ENCODE data around the gene ZNF738. TPM values are rescaled to one million over a fixed set of nuclear protein-coding genes. Genes with fewer than 3 reads are reported as not detected.

ZNF738 gene
- total and polyA plus RNA-seq, 2 experiments from 2014 or later, result 137 to 138 TPM

DNA sequence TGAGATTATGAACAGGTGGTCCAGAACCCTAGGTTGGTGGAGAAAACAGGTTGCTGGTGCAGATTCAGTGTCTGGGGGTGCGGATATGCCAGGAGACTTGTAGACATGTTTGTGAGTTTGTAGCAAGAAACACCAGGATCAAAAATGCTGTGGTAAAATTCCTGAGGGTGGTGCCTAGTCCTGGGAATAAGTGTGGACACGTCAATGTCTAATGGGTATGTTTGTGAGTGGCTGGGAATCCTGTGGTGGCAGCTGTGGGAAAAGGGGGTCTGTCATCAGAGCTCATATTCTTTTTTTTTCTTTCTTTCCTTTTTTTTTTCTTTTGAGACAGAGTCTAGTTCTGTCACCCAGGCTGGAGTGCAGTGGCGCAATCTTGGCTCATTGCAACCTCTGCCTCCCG is 36.8 kb upstream of the ZNF738 start:
- peaks cover 44% of the 10 kb centered on the region for H3K4me1 ChIP-seq (ENCODE audit: insufficient read depth)
- H3K79me2 ChIP-seq (replicated peaks; ENCODE audit: insufficient read depth), result peaks cover 100% of the 10 kb centered on the region
- peak overlapping the region; percentile 30; the same call in 1 of the 2 replicates for H3K27ac Mint-ChIP-seq
- peaks cover 14% of the 10 kb centered on the region for H3K9me3 Mint-ChIP-seq
- no peak for DNase-seq (ENCODE audit: low spot score)
- peaks cover 9% of the 10 kb centered on the region for H3K27me3 Mint-ChIP-seq (ENCODE audit: insufficient read depth, low read depth, poor library complexity)
- no peaks in the 10 kb centered on the region for H3F3A ChIP-seq (replicated peaks; ENCODE audit: low read depth)
- H3K36me3 Mint-ChIP-seq (ENCODE audit: low read depth), result peaks cover 41% of the 10 kb centered on the region
- no peak overlapping the region for H3K4me3 Mint-ChIP-seq
- H3K4me2 ChIP-seq, result 0 out of 2 replicates have a peak overlapping the region, but pooled peaks have one; percentile 41
- no peaks in the 10 kb centered on the region; the same call in 1 of the 2 replicates for H3K9me2 ChIP-seq (ENCODE audit: insufficient read depth)
- H3K27me3 ChIP-seq (ENCODE audit: insufficient read depth), result no peaks in the 10 kb centered on the region
- no peak for ATAC-seq
- H3K27ac ChIP-seq (ENCODE audit: low read depth), result no peak overlapping the region
- no peak overlapping the region for H3K4me3 ChIP-seq
- TF ChIP-seq EZH2phosphoT487 (IDR thresholded peaks at IDR 0.05; ENCODE audit: unreplicated experiment) (no peak), ETS1 (IDR thresholded peaks at IDR 0.05) (no peak)
- H3K4me1 Mint-ChIP-seq, result peaks cover 43% of the 10 kb centered on the region
- peaks cover 9% of the 10 kb centered on the region for H3K36me3 ChIP-seq (ENCODE audit: insufficient read depth)
- no peak overlapping the region for H2AFZ ChIP-seq
- H4K20me1 ChIP-seq (replicated peaks; ENCODE audit: insufficient read depth), result peaks cover 45% of the 10 kb centered on the region

DNA sequence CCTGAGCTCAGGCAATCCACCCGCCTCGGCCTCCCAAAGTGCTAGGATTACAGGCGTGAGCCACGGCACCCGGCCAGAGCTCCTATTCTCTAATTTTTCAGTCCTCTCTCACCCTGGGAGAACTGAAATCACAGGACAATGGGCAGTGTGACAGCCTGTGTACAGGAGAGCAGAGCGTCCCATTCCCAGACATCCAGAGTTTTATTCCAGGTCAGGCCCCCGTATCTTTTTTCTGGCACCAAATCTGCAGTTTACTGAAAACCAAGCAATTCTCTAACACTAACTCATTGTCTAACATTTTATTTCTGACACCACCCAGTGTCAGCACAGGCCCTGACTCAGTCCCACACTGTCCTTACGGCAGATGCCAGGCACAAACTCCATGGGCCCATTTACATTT is 36.3 kb upstream of the ZNF738 start:
- Histone ChIP-seq H3F3A (replicated peaks; ENCODE audit: low read depth) (no peaks in the 10 kb centered on the region), H2AFZ (no peak overlapping the region), H3K79me2 (replicated peaks; ENCODE audit: insufficient read depth) (peaks cover 100% of the 10 kb centered on the region), H3K9me2 (ENCODE audit: insufficient read depth) (no peaks in the 10 kb centered on the region; the same call in 1 of the 2 replicates), H4K20me1 (replicated peaks; ENCODE audit: insufficient read depth) (peaks cover 40% of the 10 kb centered on the region), H3K4me1 (ENCODE audit: insufficient read depth) (peaks cover 44% of the 10 kb centered on the region), H3K36me3 (ENCODE audit: insufficient read depth) (peaks cover 14% of the 10 kb centered on the region), H3K27me3 (ENCODE audit: insufficient read depth) (no peaks in the 10 kb centered on the region), H3K4me2 (peak overlapping the region; percentile 67), H3K27ac (ENCODE audit: low read depth) (no peak overlapping the region; the same call in 1 of the 2 replicates), H3K4me3 (no peak overlapping the region)
- Mint-ChIP-seq H3K27me3 (ENCODE audit: insufficient read depth, low read depth, poor library complexity) (peaks cover 9% of the 10 kb centered on the region), H3K27ac (peak overlapping the region; percentile 76), H3K36me3 (ENCODE audit: low read depth) (peaks cover 41% of the 10 kb centered on the region), H3K4me3 (no peak overlapping the region), H3K4me1 (peaks cover 43% of the 10 kb centered on the region), H3K9me3 (peaks cover 14% of the 10 kb centered on the region)
- DNase-seq (ENCODE audit: low spot score) (no peak), ATAC-seq (no peak)
- no peak for TF ChIP-seq POLR2AphosphoS5 (IDR thresholded peaks at IDR 0.05; ENCODE audit: low read depth)
- TF ChIP-seq, protein P1, sequence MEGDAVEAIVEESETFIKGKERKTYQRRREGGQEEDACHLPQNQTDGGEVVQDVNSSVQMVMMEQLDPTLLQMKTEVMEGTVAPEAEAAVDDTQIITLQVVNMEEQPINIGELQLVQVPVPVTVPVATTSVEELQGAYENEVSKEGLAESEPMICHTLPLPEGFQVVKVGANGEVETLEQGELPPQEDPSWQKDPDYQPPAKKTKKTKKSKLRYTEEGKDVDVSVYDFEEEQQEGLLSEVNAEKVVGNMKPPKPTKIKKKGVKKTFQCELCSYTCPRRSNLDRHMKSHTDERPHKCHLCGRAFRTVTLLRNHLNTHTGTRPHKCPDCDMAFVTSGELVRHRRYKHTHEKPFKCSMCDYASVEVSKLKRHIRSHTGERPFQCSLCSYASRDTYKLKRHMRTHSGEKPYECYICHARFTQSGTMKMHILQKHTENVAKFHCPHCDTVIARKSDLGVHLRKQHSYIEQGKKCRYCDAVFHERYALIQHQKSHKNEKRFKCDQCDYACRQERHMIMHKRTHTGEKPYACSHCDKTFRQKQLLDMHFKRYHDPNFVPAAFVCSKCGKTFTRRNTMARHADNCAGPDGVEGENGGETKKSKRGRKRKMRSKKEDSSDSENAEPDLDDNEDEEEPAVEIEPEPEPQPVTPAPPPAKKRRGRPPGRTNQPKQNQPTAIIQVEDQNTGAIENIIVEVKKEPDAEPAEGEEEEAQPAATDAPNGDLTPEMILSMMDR (conservative IDR thresholded peaks at IDR 0.05; ENCODE audit: low read depth in 2 of 2), result no peak
- TF ChIP-seq ZNF114 (CRISPR knock-in tag; IDR thresholded peaks at IDR 0.05), result no peak
- TF ChIP-seq CREB1 (CRISPR knock-in tag; IDR thresholded peaks at IDR 0.05; ENCODE audit: low read depth), result no peak
- TF ChIP-seq, protein P2, sequence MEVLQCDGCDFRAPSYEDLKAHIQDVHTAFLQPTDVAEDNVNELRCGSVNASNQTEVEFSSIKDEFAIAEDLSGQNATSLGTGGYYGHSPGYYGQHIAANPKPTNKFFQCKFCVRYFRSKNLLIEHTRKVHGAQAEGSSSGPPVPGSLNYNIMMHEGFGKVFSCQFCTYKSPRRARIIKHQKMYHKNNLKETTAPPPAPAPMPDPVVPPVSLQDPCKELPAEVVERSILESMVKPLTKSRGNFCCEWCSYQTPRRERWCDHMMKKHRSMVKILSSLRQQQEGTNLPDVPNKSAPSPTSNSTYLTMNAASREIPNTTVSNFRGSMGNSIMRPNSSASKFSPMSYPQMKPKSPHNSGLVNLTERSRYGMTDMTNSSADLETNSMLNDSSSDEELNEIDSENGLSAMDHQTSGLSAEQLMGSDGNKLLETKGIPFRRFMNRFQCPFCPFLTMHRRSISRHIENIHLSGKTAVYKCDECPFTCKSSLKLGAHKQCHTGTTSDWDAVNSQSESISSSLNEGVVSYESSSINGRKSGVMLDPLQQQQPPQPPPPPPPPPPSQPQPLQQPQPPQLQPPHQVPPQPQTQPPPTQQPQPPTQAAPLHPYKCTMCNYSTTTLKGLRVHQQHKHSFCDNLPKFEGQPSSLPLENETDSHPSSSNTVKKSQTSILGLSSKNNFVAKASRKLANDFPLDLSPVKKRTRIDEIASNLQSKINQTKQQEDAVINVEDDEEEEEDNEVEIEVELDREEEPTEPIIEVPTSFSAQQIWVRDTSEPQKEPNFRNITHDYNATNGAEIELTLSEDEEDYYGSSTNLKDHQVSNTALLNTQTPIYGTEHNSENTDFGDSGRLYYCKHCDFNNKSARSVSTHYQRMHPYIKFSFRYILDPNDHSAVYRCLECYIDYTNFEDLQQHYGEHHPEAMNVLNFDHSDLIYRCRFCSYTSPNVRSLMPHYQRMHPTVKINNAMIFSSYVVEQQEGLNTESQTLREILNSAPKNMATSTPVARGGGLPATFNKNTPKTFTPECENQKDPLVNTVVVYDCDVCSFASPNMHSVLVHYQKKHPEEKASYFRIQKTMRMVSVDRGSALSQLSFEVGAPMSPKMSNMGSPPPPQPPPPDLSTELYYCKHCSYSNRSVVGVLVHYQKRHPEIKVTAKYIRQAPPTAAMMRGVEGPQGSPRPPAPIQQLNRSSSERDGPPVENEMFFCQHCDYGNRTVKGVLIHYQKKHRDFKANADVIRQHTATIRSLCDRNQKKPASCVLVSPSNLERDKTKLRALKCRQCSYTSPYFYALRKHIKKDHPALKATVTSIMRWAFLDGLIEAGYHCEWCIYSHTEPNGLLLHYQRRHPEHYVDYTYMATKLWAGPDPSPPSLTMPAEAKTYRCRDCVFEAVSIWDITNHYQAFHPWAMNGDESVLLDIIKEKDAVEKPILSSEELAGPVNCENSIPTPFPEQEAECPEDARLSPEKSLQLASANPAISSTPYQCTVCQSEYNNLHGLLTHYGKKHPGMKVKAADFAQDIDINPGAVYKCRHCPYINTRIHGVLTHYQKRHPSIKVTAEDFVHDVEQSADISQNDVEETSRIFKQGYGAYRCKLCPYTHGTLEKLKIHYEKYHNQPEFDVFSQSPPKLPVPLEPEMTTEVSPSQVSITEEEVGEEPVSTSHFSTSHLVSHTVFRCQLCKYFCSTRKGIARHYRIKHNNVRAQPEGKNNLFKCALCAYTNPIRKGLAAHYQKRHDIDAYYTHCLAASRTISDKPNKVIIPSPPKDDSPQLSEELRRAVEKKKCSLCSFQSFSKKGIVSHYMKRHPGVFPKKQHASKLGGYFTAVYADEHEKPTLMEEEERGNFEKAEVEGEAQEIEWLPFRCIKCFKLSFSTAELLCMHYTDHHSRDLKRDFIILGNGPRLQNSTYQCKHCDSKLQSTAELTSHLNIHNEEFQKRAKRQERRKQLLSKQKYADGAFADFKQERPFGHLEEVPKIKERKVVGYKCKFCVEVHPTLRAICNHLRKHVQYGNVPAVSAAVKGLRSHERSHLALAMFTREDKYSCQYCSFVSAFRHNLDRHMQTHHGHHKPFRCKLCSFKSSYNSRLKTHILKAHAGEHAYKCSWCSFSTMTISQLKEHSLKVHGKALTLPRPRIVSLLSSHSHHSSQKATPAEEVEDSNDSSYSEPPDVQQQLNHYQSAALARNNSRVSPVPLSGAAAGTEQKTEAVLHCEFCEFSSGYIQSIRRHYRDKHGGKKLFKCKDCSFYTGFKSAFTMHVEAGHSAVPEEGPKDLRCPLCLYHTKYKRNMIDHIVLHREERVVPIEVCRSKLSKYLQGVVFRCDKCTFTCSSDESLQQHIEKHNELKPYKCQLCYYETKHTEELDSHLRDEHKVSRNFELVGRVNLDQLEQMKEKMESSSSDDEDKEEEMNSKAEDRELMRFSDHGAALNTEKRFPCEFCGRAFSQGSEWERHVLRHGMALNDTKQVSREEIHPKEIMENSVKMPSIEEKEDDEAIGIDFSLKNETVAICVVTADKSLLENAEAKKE (CRISPR knock-in tag; IDR thresholded peaks at IDR 0.05), result no peak
- no peak for TF ChIP-seq ZNF331 (CRISPR knock-in tag; IDR thresholded peaks at IDR 0.05; ENCODE audit: low read depth)
- TF ChIP-seq REST (IDR thresholded peaks at IDR 0.05; ENCODE audit: unreplicated experiment), result no peak

All from GM23338 (cell line).